ENCODE measurements around the gene TRPC6.

DNA sequence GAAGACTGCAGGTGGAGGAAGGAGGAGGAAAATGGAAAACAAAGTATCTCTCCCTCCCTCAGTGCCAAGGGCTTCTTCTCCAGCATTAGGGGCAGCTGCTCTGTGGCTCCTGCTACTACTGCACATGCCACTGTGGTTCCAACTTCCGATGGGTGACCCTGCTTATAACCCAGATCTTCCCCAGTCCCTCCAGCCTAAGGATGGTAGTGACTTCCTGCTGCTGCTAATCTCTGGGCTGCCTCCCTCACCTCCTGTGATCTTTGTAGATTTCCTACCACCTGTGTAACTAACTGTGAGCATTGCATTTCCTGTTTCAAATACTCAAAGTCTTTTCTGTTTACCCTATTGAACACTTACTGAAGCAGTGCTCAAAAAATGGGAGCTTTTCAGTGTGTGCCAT, 28.7 kb upstream of the TRPC6 start:
- no peak for TF ChIP-seq POLR2AphosphoS5 (IDR thresholded peaks at IDR 0.05; ENCODE audit: insufficient read depth in 1 of 2, low read depth in 1 of 2)
- TF ChIP-seq, protein P1, sequence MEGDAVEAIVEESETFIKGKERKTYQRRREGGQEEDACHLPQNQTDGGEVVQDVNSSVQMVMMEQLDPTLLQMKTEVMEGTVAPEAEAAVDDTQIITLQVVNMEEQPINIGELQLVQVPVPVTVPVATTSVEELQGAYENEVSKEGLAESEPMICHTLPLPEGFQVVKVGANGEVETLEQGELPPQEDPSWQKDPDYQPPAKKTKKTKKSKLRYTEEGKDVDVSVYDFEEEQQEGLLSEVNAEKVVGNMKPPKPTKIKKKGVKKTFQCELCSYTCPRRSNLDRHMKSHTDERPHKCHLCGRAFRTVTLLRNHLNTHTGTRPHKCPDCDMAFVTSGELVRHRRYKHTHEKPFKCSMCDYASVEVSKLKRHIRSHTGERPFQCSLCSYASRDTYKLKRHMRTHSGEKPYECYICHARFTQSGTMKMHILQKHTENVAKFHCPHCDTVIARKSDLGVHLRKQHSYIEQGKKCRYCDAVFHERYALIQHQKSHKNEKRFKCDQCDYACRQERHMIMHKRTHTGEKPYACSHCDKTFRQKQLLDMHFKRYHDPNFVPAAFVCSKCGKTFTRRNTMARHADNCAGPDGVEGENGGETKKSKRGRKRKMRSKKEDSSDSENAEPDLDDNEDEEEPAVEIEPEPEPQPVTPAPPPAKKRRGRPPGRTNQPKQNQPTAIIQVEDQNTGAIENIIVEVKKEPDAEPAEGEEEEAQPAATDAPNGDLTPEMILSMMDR (IDR thresholded peaks at IDR 0.05), result no peak
- TF ChIP-seq POLR2A (IDR thresholded peaks at IDR 0.05), result no peak

Measured in vagina (tissue), 2 donors.